ENCODE measurements around the gene PFDN6. TPM values are rescaled to one million over a fixed set of nuclear protein-coding genes. Genes with fewer than 3 reads are reported as not detected.

The PFDN6 gene
- total RNA-seq, 1 experiment from 2014 or later: 85.8 TPM

DNA sequence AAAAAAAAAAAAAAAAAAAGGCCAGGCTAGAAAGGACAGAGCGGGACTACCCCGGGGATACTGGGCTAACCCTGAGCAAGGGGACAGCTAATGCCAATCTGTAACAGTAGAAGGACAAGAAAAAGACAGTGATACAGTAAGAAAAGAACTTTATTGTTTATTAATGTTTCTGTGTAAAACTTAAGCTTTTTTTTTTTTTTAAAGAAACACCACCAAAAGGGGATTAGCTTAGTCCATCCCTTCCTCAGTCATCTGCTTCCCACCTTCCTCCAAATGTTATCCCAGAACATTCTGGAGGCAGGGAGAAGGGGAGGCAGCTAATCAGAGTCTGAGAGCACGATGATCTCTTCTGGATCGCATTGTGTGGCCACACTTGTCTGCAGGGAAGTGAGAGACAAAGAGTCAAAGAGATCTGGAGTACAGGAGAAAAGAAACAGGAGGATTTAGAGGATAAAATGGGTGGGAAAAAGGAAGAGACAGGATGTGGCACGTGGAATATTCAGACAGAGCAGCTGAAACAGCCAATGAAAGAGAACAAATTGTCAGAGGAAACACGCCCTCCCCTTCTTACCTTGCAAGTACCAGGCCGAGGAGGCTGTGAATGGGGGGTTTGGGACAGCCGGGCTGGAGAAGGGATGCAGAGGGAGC, 29.1 kb downstream of the PFDN6 start:
- Mint-ChIP-seq H3K27ac (peak overlapping the region; percentile 99; a peak in 5 of 7 replicates), H3K36me3 (ENCODE audit: insufficient read depth in 1 of 3, low read depth in 3 of 3) (peaks cover 28 to 47% (median 42%) of the 10 kb centered on the region in 3 experiments), H3K4me1 (peaks cover 57 to 64% of the 10 kb centered on the region in 2 experiments), H3K27me3 (ENCODE audit: low read depth) (no peaks in the 10 kb centered on the region; the same call in 1 of the 2 replicates), H3K9me3 (peaks cover 0 to 3% of the 10 kb centered on the region in 2 experiments; a peak in 2 of 5 replicates), H3K4me3 (peak overlapping the region; percentile 94 to 98)
- no peak overlapping the region for H3K4ac ChIP-seq (ENCODE audit: low read depth, low read length)
- peak overlapping the region; percentile 10 for H3K9ac ChIP-seq (ENCODE audit: extremely low read depth, insufficient read length, low read length)
- H3K18ac ChIP-seq (ENCODE audit: insufficient read length, low read depth, low read length): no peak overlapping the region
- DNase-seq: no peak
- H3K56ac ChIP-seq (ENCODE audit: insufficient read length, low read depth, low read length): no peak overlapping the region
- peaks cover 28% of the 10 kb centered on the region for H3K23me2 ChIP-seq (ENCODE audit: insufficient read length, low read depth, low read length, poor library complexity, severe bottlenecking)
- H2AFZ ChIP-seq (ENCODE audit: low read length): no peak overlapping the region
- no peak overlapping the region for H2BK15ac ChIP-seq (ENCODE audit: low read depth, low read length)
- no peak overlapping the region for H3T11ph ChIP-seq (ENCODE audit: low read length)
- H3K27ac ChIP-seq (ENCODE audit: insufficient read length, low read depth, low read length): peak overlapping the region; percentile 53
- H2BK12ac ChIP-seq (ENCODE audit: insufficient read length, low read depth, low read length): no peak overlapping the region
- H4K20me1 ChIP-seq (ENCODE audit: control insufficient read depth, insufficient read depth, insufficient read length): no peaks in the 10 kb centered on the region
- H2AK5ac ChIP-seq (ENCODE audit: insufficient read length, low read length): no peak overlapping the region
- H3K14ac ChIP-seq (ENCODE audit: insufficient read depth, low read length): no peak overlapping the region
- peak overlapping the region; percentile 71 for H3K4me2 ChIP-seq (ENCODE audit: insufficient read depth, insufficient read length, low read length)
- WGBS (ENCODE audit: extremely low coverage, insufficient read length, low lambda C conversion rate): no CpG with 5 or more reads among the region's 8 CpGs
- no peak overlapping the region for H4K91ac ChIP-seq (ENCODE audit: insufficient read length, low read depth, low read length)
- peaks cover 7% of the 10 kb centered on the region for H3K79me1 ChIP-seq (ENCODE audit: insufficient read depth, low read depth, low read length, poor library complexity, severe bottlenecking)
- no peak overlapping the region for H4K5ac ChIP-seq (ENCODE audit: insufficient read length, low read depth, low read length)
- peaks cover 5% of the 10 kb centered on the region; the same call in 1 of the 2 replicates for H3K4me1 ChIP-seq (ENCODE audit: insufficient read depth, low read length)
- H2BK120ac ChIP-seq (ENCODE audit: low read depth, low read length, poor library complexity, severe bottlenecking): no peak overlapping the region
- peaks cover 8% of the 10 kb centered on the region; the same call in 1 of the 2 replicates for H3K79me2 ChIP-seq (ENCODE audit: insufficient read depth, low read length)
- no peak overlapping the region for H3K23ac ChIP-seq (ENCODE audit: insufficient read length, low read depth, low read length)
- no peaks in the 10 kb centered on the region for H3K9me3 ChIP-seq (ENCODE audit: control insufficient read depth, low read depth, low read length)
- H4K8ac ChIP-seq (replicated peaks; ENCODE audit: insufficient read length, low read depth, low read length): no peak overlapping the region
- H2BK5ac ChIP-seq (ENCODE audit: insufficient read length, low read length): no peak overlapping the region
- TF ChIP-seq CTCF (conservative IDR thresholded peaks at IDR 0.05): no peak
- no peaks in the 10 kb centered on the region for H3K27me3 ChIP-seq (ENCODE audit: insufficient read depth, low read length)
- no peak overlapping the region for H2BK20ac ChIP-seq (ENCODE audit: low read depth, low read length, poor library complexity, severe bottlenecking)

Measured in H9 (cell line).